ENCODE data around the gene ENDOV.

GRCh38 chr17:80393241-80393890, 21.6 kb upstream of the ENDOV start:
- TF ChIP-seq CTCF (IDR thresholded peaks at IDR 0.05) (no peak), POLR2A (IDR thresholded peaks at IDR 0.05) (no peak)
